Transverse colon (tissue), 4 donors: ENCODE results near the gene CTNND2. TPM values are rescaled to one million over a fixed set of nuclear protein-coding genes. Genes with fewer than 3 reads are reported as not detected.
"Not testable (repeated sequence)": the region's sequence is repeated elsewhere in the genome, so short reads cannot be mapped to it uniquely, and the experiment has no call there.

ENCODE experiments used
- DNase-seq: peaks from one replicate; pipeline ENCODE4 v3.0.0-alpha.2; 2019
- H3K27ac ChIP-seq, 4 donors: fragments of 200-600 bp; sonication (generic); 2 replicates each; pipeline ENCODE4 v1.5.1; 2016 to 2018; ENCODE audit warnings: inconsistent platforms in 4 of 4
- H3K27me3 ChIP-seq: fragments of 200-600 bp; sonication (generic); 2 replicates; pipeline ENCODE4 v1.5.1; 2017; ENCODE audit warnings: inconsistent platforms
- H3K36me3 ChIP-seq, 4 donors: fragments of 200-600 bp; sonication (generic); 2 replicates each; pipeline ENCODE4 v1.5.1; 2017 to 2019; ENCODE audit warnings: inconsistent platforms in 4 of 4
- H3K4me1 ChIP-seq, 4 donors: fragments of 200-600 bp; sonication (generic); 2 replicates each; pipeline ENCODE4 v1.5.1; 2017 to 2020; ENCODE audit warnings: inconsistent platforms in 4 of 4
- H3K4me3 ChIP-seq, 4 donors: fragments of 200-600 bp; sonication (generic); 1 replicate in 1 of 4; 2 replicates in 3 of 4; pipeline versions ENCODE4 v1.5.1 to v1.6.1; 2017 to 2019; ENCODE audit warnings: inconsistent platforms in 4 of 4
- H3K9me3 ChIP-seq, 2 donors: fragments of 200-600 bp; sonication (generic); 2 replicates each; pipeline ENCODE4 v1.5.1; 2017 to 2019; ENCODE audit warnings: inconsistent platforms in 2 of 2
- CTCF ChIP-seq, 5 experiments: fragments of 200-600 bp in 3 of 5; fragments of 450-650 bp in 2 of 5; sonication (generic) in 3 of 5; IDR thresholded peaks; 1 replicate in 2 of 5; 2 replicates in 3 of 5; pipeline ENCODE4 v1.5.1; 2016 to 2017; ENCODE audit warnings: antibody characterized with exemption in 5 of 5, inconsistent platforms in 3 of 5, mild to moderate bottlenecking in 2 of 5, moderate library complexity in 1 of 5
- EP300 ChIP-seq: sonication (generic); formaldehyde crosslinking; IDR thresholded peaks from one replicate; pipeline ENCODE4 v1.6.1; 2017; ENCODE audit warnings: antibody characterized with exemption, low read depth
- POLR2A ChIP-seq: fragments of 450-650 bp; IDR thresholded peaks from one replicate; pipeline ENCODE4 v1.6.1; 2016; ENCODE audit warnings: antibody characterized with exemption, mild to moderate bottlenecking, moderate library complexity
- POLR2AphosphoS5 ChIP-seq, 3 donors: sonication (generic); formaldehyde crosslinking; IDR thresholded peaks; one replicate each; pipeline ENCODE4 v1.6.1; 2016; ENCODE audit warnings: antibody characterized with exemption in 3 of 3
- WGBS, 2 donors: methylation state at CpG; one replicate each; pipeline ENCODE4 v1.1.5; 2018; ENCODE audit warnings: low coverage in 1 of 2; 5-methylcytosine and 5-hydroxymethylcytosine counted together
- in situ Hi-C, 4 donors: fragments of 200-750 bp; cut with MboI; loops; one replicate each; pipeline versions ENCODE4 v1.15.0 to v1.15.1; 2017; ENCODE audit warnings: low sequenced_read_pairs in 3 of 4, low pct_ligation_motif_present in 1 of 4, low pct_unique_long_range_greater_than_20kb in 1 of 4
- intact Hi-C: fragments of 100-400 bp; cut with DNase I; formaldehyde crosslinking; loops from one replicate; pipeline ENCODE4 v1.15.1; 2023; ENCODE audit warnings: low total_unique reads
- total RNA-seq, 4 donors: library from RNA; depleted of rRNA; stranded (reverse); fragments of >200 nt; gene quantifications; one replicate each; pipeline ENCODE4 v1.1.0, GENCODE V29; 2016

Gene CTNND2
- total RNA-seq, 4 donors from 2014 or later, result 1.9 to 2.1 TPM; not detected in 2

DNA sequence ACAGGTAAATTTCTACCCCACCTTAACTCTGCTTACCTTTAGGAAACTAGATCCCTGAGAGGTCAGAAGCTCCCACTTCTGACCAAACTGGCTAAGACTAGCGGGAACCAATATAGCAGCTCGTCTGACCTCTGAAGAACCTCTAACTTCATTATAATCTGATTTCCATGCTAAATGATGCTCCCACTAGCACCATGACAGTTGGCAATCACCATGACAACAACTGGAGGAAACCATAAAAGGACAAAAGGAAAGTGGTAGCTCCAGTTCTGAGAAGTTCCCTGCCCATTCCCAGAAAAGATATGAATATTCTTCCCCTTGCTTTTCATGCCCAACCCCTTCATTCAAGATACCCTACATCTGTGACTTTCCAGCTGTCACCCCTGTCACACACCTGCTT, 483.3 kb downstream of the CTNND2 start:
- no peaks in the 10 kb centered on the region for H3K36me3 ChIP-seq
- 88% methylated on average over 2 of the region's 2 CpGs for WGBS, 2 donors

GRCh38 chr5:11415751-11416150, 488.5 kb downstream of the CTNND2 start:
- Histone ChIP-seq H3K27me3 (no peaks in the 10 kb centered on the region), H3K4me3 (no peak overlapping the region), H3K36me3 (no peaks in the 10 kb centered on the region), H3K9me3 (peaks cover 0 to 3% of the 10 kb centered on the region in 2 donors), H3K4me1 (no peaks in the 10 kb centered on the region), H3K27ac (no peak overlapping the region)
- WGBS, 2 donors, result 35 to 45% methylated on average over 2 to 3 of the region's 3 CpGs
- in situ Hi-C loops (no loop called here), intact Hi-C loops (no loop called here)
- no peak for DNase-seq
- no peak for TF ChIP-seq EP300
- no peak for TF ChIP-seq CTCF (IDR thresholded peaks at IDR 0.05)
- TF ChIP-seq POLR2A, result no peak
- no peak for TF ChIP-seq POLR2AphosphoS5 (IDR thresholded peaks at IDR 0.05)

More for the DNA sequence above, 483.3 kb downstream of the CTNND2 start:
- Histone ChIP-seq H3K4me1 (no peaks in the 10 kb centered on the region), H3K27ac (no peak overlapping the region), H3K9me3 (peaks cover 0 to 3% of the 10 kb centered on the region in 2 donors), H3K27me3 (no peaks in the 10 kb centered on the region), H3K4me3 (no peak overlapping the region)
- intact Hi-C loops (no loop called here), in situ Hi-C loops (no loop called here)
- no peak for TF ChIP-seq CTCF (IDR thresholded peaks at IDR 0.05)
- no peak for TF ChIP-seq POLR2A
- no peak for DNase-seq

- H3K4me1 ChIP-seq, H3K36me3 ChIP-seq, H3K27me3 ChIP-seq, in situ Hi-C loops, H3K27ac ChIP-seq, H3K9me3 ChIP-seq, H3K4me3 ChIP-seq, DNase-seq, intact Hi-C loops: not testable (repeated sequence)
- 97 to 100% methylated on average over 1 of the region's 1 CpG for WGBS, 2 donors
Observed at GRCh38 chr5:11414732-11415131, 489.5 kb downstream of the CTNND2 start.

DNA sequence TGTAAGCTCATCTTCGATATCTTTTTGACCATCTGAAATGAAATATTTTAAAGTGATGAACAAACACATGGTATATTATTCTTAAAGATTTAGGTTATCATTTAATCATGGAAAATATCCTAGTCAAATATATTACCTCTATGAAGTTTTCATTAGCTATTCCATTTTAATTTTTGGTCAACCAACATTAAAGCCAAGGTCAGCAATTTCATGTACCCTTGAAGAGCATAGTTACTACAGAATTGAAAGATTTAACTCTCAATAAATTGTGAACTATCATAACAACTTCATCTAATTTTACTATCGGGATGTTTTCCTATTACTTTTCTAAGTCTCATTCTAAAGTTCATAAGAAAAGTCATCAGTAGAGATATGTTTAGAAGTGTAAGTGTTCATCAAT, 492.6 kb downstream of the CTNND2 start:
- Histone ChIP-seq H3K9me3 (no peaks in the 10 kb centered on the region), H3K27me3 (no peaks in the 10 kb centered on the region), H3K27ac (no peak overlapping the region), H3K4me1 (no peaks in the 10 kb centered on the region), H3K36me3 (no peaks in the 10 kb centered on the region), H3K4me3 (no peak overlapping the region)
- DNase-seq, result no peak
- intact Hi-C loops, result no loop called here
- in situ Hi-C loops, result no loop called here
- TF ChIP-seq POLR2AphosphoS5 (IDR thresholded peaks at IDR 0.05), result no peak
- no peak for TF ChIP-seq EP300
- no peak for TF ChIP-seq CTCF (IDR thresholded peaks at IDR 0.05)
- no peak for TF ChIP-seq POLR2A
- WGBS, 2 donors, result 87 to 91% methylated on average over 2 of the region's 2 CpGs

DNA sequence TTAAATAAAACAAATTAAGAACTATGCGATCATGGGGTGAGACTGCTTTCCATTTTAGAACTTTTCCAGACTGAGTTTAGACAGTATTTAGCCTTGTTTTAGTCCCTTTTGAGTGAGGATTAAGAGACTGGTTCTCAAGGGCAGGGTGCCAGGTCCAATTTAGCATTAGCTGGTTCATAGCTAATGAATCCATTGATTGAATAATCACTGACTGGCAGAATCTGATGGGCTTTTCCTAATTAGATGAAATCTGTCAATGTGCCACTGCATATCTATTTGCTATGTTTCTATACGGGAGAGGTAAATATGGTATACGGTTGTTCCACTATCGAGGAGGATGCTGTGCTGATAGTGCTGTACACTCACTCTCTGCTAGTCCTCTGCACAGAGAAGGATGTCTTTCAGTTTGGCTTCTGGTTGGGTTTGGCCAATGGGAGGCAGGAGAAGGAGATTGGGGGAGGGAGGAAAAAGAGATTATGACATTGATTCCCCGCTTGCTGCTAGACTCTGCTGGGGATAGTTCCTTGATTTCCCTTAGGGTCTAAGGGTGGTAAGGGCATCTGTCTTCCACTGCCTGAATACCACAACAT, 496.6 kb downstream of the CTNND2 start:
- Histone ChIP-seq H3K27me3 (no peaks in the 10 kb centered on the region), H3K36me3 (no peaks in the 10 kb centered on the region), H3K4me1 (no peaks in the 10 kb centered on the region), H3K27ac (no peak overlapping the region), H3K4me3 (no peak overlapping the region), H3K9me3 (no peaks in the 10 kb centered on the region)
- intact Hi-C loops, result no loop called here
- in situ Hi-C loops, result no loop called here
- 69 to 77% methylated on average over 2 to 5 of the region's 5 CpGs for WGBS, 2 donors
- TF ChIP-seq CTCF (IDR thresholded peaks at IDR 0.05) (no peak), POLR2A (no peak)
- DNase-seq, result no peak
